ENCODE measurements around the gene SLC2A6.

DNA sequence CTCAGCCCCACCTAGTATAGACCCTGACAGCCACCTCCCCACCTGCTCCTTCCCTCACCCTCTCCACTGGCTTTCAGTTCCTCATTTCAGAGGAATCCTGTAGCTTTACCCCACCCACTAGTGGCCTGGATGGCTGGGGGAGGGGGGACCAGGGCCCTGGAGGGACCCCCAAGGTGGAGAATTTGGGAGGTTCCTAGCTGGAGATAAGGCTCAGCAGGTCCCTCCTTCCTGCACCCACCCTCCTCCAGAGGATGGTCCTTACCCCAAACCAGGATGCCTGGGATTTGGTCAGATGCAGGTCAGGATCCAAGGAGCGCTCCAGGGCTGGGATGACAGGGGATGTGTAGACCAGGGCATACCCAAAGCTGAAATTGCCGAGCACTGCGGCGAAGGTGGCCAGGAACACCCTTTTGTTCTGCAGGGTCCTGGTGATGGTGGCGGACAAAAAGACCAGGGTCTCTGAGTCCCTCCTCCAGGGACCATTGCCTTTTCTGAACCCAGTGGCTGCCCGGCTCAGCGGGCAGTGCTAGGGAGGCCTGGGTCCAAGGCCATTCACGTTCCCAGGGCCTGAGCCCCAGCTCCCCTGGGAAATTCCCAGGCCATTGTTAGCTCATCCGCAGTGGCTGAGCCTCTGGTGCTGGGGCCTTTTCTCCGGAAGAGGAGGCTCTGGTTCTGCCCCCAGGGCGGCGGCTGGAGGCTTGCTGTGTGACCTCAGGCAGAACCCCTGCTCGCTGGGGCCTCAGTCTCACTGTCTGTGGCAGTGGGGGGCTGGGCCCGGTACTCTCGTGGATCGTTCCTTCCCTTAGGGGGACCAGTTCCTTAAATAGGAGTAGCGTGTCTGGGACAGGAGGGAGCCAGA, 678 bp downstream of the SLC2A6 start:
- TF ChIP-seq, protein P1, sequence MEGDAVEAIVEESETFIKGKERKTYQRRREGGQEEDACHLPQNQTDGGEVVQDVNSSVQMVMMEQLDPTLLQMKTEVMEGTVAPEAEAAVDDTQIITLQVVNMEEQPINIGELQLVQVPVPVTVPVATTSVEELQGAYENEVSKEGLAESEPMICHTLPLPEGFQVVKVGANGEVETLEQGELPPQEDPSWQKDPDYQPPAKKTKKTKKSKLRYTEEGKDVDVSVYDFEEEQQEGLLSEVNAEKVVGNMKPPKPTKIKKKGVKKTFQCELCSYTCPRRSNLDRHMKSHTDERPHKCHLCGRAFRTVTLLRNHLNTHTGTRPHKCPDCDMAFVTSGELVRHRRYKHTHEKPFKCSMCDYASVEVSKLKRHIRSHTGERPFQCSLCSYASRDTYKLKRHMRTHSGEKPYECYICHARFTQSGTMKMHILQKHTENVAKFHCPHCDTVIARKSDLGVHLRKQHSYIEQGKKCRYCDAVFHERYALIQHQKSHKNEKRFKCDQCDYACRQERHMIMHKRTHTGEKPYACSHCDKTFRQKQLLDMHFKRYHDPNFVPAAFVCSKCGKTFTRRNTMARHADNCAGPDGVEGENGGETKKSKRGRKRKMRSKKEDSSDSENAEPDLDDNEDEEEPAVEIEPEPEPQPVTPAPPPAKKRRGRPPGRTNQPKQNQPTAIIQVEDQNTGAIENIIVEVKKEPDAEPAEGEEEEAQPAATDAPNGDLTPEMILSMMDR (IDR thresholded peaks at IDR 0.05), result no peak
- no peak for TF ChIP-seq ZFX (IDR thresholded peaks at IDR 0.05; ENCODE audit: borderline replicate concordance)
